ENCODE measurements around the gene CDH5. TPM values are rescaled to one million over a fixed set of nuclear protein-coding genes. Genes with fewer than 3 reads are reported as not detected.

Gene CDH5
- total and polyA plus RNA-seq, 2 of the 13 experiments (the other 11 are each of a cell fraction or from before 2014, with no cell fraction given), result 0.71 to 1.1 TPM

GRCh38 chr16:66434619-66435430 lies 68.3 kb downstream of the CDH5 start (continued):
- peak; percentile 67 for TF ChIP-seq UBTF (CRISPR knock-in tag; IDR thresholded peaks at IDR 0.05)
- no peak for TF ChIP-seq SIX4 (CRISPR knock-in tag; IDR thresholded peaks at IDR 0.05)
- TF ChIP-seq ZNF670 (CRISPR knock-in tag; IDR thresholded peaks at IDR 0.05; ENCODE audit: borderline replicate concordance), result 0 out of 2 replicates have a peak, but pooled peaks have one; percentile 12
- no peak for TF ChIP-seq HOXA9 (CRISPR knock-in tag; IDR thresholded peaks at IDR 0.05; ENCODE audit: borderline replicate concordance)
- TF ChIP-seq MIXL1 (CRISPR knock-in tag; IDR thresholded peaks at IDR 0.05), result no peak
- TF ChIP-seq ZNF337 (CRISPR knock-in tag; IDR thresholded peaks at IDR 0.05; ENCODE audit: borderline replicate concordance, low read depth), result no peak
- TF ChIP-seq ZBTB43 (CRISPR knock-in tag; conservative IDR thresholded peaks at IDR 0.05), result no peak
- 0 out of 2 replicates have a peak, but pooled peaks have one; percentile 23 for TF ChIP-seq ZNF768 (CRISPR knock-in tag; IDR thresholded peaks at IDR 0.05)
- TF ChIP-seq ZNF546 (CRISPR knock-in tag; conservative IDR thresholded peaks at IDR 0.05), result peak; percentile 78; the same call in 1 of the 2 replicates
- TF ChIP-seq SMAD9 (CRISPR knock-in tag; IDR thresholded peaks at IDR 0.05), result no peak
- no peak for TF ChIP-seq ZNF557 (CRISPR knock-in tag; IDR thresholded peaks at IDR 0.05)
- TF ChIP-seq ATRX (CRISPR knock-in tag; IDR thresholded peaks at IDR 0.05; ENCODE audit: borderline replicate concordance), result no peak
- TF ChIP-seq ZNF264 (CRISPR knock-in tag; IDR thresholded peaks at IDR 0.05), result no peak
- no peak for TF ChIP-seq ZNF513 (CRISPR knock-in tag; conservative IDR thresholded peaks at IDR 0.05)
- TF ChIP-seq ATF2 (CRISPR knock-in tag; IDR thresholded peaks at IDR 0.05), result peak; percentile 57
- no peak for TF ChIP-seq ZNF354B (CRISPR knock-in tag; IDR thresholded peaks at IDR 0.05)
- no peak for TF ChIP-seq HMGA1 (CRISPR knock-in tag; conservative IDR thresholded peaks at IDR 0.05)
- no peak for TF ChIP-seq TBP (CRISPR knock-in tag; IDR thresholded peaks at IDR 0.05)
- peak; percentile 47; the same call in 1 of the 2 replicates for TF ChIP-seq ZNF777 (CRISPR knock-in tag; IDR thresholded peaks at IDR 0.05)
- TF ChIP-seq PAWR (CRISPR knock-in tag; IDR thresholded peaks at IDR 0.05; ENCODE audit: borderline replicate concordance), result no peak
- TF ChIP-seq HDAC6 (IDR thresholded peaks at IDR 0.05; ENCODE audit: low read depth, low read length), result no peak
- no peak for TF ChIP-seq NFIB (CRISPR knock-in tag; IDR thresholded peaks at IDR 0.05; ENCODE audit: borderline replicate concordance)

Data from HepG2 (cell line).